Lower leg skin (tissue), 3 donors: ENCODE data around the gene SPINK8.

ENCODE experiments used
- CTCF ChIP-seq, 3 donors: fragments of 450-650 bp; IDR thresholded peaks; one replicate each; pipeline ENCODE4 v1.5.1; 2016; ENCODE audit warnings: antibody characterized with exemption in 3 of 3, mild to moderate bottlenecking in 3 of 3, moderate library complexity in 2 of 3
- POLR2A ChIP-seq, 2 donors: fragments of 450-650 bp; IDR thresholded peaks; one replicate each; pipeline ENCODE4 v1.6.1; 2016 to 2017; ENCODE audit warnings: antibody characterized with exemption in 2 of 2, mild to moderate bottlenecking in 1 of 2, moderate library complexity in 1 of 2

GRCh38 chr3:48343432-48343831 is 10.0 kb upstream of the SPINK8 start:
- TF ChIP-seq CTCF (IDR thresholded peaks at IDR 0.05): no peak
- no peak for TF ChIP-seq POLR2A (IDR thresholded peaks at IDR 0.05)
